Uterus (tissue), 4 donors: Measurements from ENCODE around the gene ITGB4. TPM values are rescaled to one million over a fixed set of nuclear protein-coding genes. Genes with fewer than 3 reads are reported as not detected.

Source experiments
- DNase-seq, 2 donors: peaks; one replicate each; pipeline ENCODE4 v3.0.0-alpha.2; 2019 to 2020
- H3K27ac ChIP-seq, 2 donors: fragments of 200-600 bp; sonication (generic); 1 replicate in 1 of 2; 2 replicates in 1 of 2; pipeline ENCODE4 v1.5.1; 2016 to 2018
- H3K27me3 ChIP-seq, 2 donors: fragments of 200-600 bp; sonication (generic); one replicate each; pipeline ENCODE4 v1.5.1; 2018 to 2019; ENCODE audit warnings: control low read depth in 1 of 2
- H3K36me3 ChIP-seq, 2 donors: fragments of 200-600 bp; sonication (generic); one replicate each; pipeline ENCODE4 v1.5.1; 2019; ENCODE audit warnings: control low read depth in 1 of 2
- H3K4me1 ChIP-seq, 2 donors: fragments of 200-600 bp; sonication (generic); one replicate each; pipeline ENCODE4 v1.5.1; 2018 to 2019; ENCODE audit warnings: control low read depth in 1 of 2
- H3K4me3 ChIP-seq, 2 donors: fragments of 200-600 bp; sonication (generic); 1 replicate in 1 of 2; 2 replicates in 1 of 2; pipeline ENCODE4 v1.5.1; 2018 to 2019; ENCODE audit warnings: mild to moderate bottlenecking in 1 of 2
- H3K9me3 ChIP-seq, 2 donors: fragments of 200-600 bp; sonication (generic); one replicate each; pipeline ENCODE4 v1.5.1; 2019; ENCODE audit warnings: control low read depth in 1 of 2
- CTCF ChIP-seq, 4 experiments: fragments of 200-600 bp in 2 of 4; fragments of 450-650 bp in 2 of 4; sonication (generic) in 2 of 4; IDR thresholded peaks; one replicate each; pipeline ENCODE4 v1.5.1; 2016 to 2019; ENCODE audit warnings: antibody characterized with exemption in 4 of 4, mild to moderate bottlenecking in 2 of 4, moderate library complexity in 1 of 4
- POLR2A ChIP-seq, 2 donors: fragments of 450-650 bp; IDR thresholded peaks; one replicate each; pipeline ENCODE4 v1.6.1; 2016; ENCODE audit warnings: antibody characterized with exemption in 2 of 2, mild to moderate bottlenecking in 1 of 2, moderate library complexity in 1 of 2
- intact Hi-C: fragments of 100-400 bp; cut with DNase I; formaldehyde crosslinking; loops from one replicate; pipeline ENCODE4 v1.15.1; 2023; ENCODE audit warnings: low total_unique reads
- total RNA-seq, 4 donors: library from RNA; depleted of rRNA in 3 of 4; stranded (reverse); fragments of >200 nt in 3 of 4; gene quantifications; one replicate each; pipeline versions ENCODE4 v1.1.0 to v1.2.4, GENCODE V29; 2014 to 2023
- donor health status: DM: yes; HTN: yes; CAD: no.

The ITGB4 gene
- total RNA-seq, 4 donors from 2014 or later, result 38.0 to 100 (median 62.3) TPM

GRCh38 chr17:75762513-75763268 lies 41.4 kb downstream of the ITGB4 start:
- no peak for TF ChIP-seq POLR2A (IDR thresholded peaks at IDR 0.05)
- no peak for TF ChIP-seq CTCF (IDR thresholded peaks at IDR 0.05)
- no peak overlapping the region for H3K4me3 ChIP-seq
- H3K27me3 ChIP-seq, result no peaks in the 10 kb centered on the region
- intact Hi-C loops, result no loop called here
- no peaks in the 10 kb centered on the region for H3K9me3 ChIP-seq
- H3K27ac ChIP-seq, result no peak overlapping the region
- peaks cover 8 to 10% of the 10 kb centered on the region in 2 donors for H3K4me1 ChIP-seq
- DNase-seq, result no peak
- no peaks in the 10 kb centered on the region for H3K36me3 ChIP-seq

GRCh38 chr17:75763269-75763607 lies 42.0 kb downstream of the ITGB4 start:
- intact Hi-C loops, result no loop called here
- H3K27me3 ChIP-seq, result no peaks in the 10 kb centered on the region
- H3K9me3 ChIP-seq, result no peaks in the 10 kb centered on the region
- H3K4me3 ChIP-seq, result no peak overlapping the region
- no peaks in the 10 kb centered on the region for H3K36me3 ChIP-seq
- H3K4me1 ChIP-seq, result peaks cover 8 to 10% of the 10 kb centered on the region in 2 donors
- DNase-seq, result no peak
- no peak for TF ChIP-seq CTCF (IDR thresholded peaks at IDR 0.05)
- TF ChIP-seq POLR2A (IDR thresholded peaks at IDR 0.05), result no peak
- no peak overlapping the region for H3K27ac ChIP-seq

- intact Hi-C loops, result no loop called here
- no peak for TF ChIP-seq POLR2A (IDR thresholded peaks at IDR 0.05)
- no peak for TF ChIP-seq CTCF (IDR thresholded peaks at IDR 0.05)
- Histone ChIP-seq H3K4me1 (peaks cover 8 to 10% of the 10 kb centered on the region in 2 donors), H3K36me3 (no peaks in the 10 kb centered on the region), H3K27me3 (no peaks in the 10 kb centered on the region), H3K27ac (peak overlapping the region; percentile 74 to 94), H3K4me3 (peak overlapping the region; percentile 62 to 84), H3K9me3 (no peaks in the 10 kb centered on the region)
- no peak for DNase-seq
Observed at GRCh38 chr17:75763613-75764416, 42.6 kb downstream of the ITGB4 start.

GRCh38 chr17:75764417-75764710 lies 43.1 kb downstream of the ITGB4 start:
- Histone ChIP-seq H3K4me3 (peak overlapping the region; percentile 62 to 84), H3K27ac (peak overlapping the region; percentile 74 to 94), H3K9me3 (no peaks in the 10 kb centered on the region), H3K27me3 (no peaks in the 10 kb centered on the region), H3K36me3 (no peaks in the 10 kb centered on the region), H3K4me1 (peaks cover 8 to 10% of the 10 kb centered on the region in 2 donors)
- TF ChIP-seq CTCF (IDR thresholded peaks at IDR 0.05) (peak in 1 of 4 experiments; percentile 41), POLR2A (IDR thresholded peaks at IDR 0.05) (no peak)
- no peak for DNase-seq
- intact Hi-C loops, result no loop called here
